Osteoblast (primary cell): ENCODE data around the gene RPRD1B. TPM values are rescaled to one million over a fixed set of nuclear protein-coding genes. Genes with fewer than 3 reads are reported as not detected.

Experiments
- DNase-seq: peaks from one replicate; pipeline ENCODE4 v3.0.0; 2011; ENCODE audit warnings: low spot score, mixed read lengths; ENCODE audit not compliant: insufficient read length; ENCODE audit errors: missing footprints
- H2AFZ ChIP-seq: 2 replicates; pipeline ENCODE4 v1.6.0; 2011; ENCODE audit warnings: mild to moderate bottlenecking, low read length
- H3K27ac ChIP-seq: 2 replicates; pipeline ENCODE4 v1.5.1; 2011; ENCODE audit warnings: mild to moderate bottlenecking, low read depth, low read length, moderate library complexity
- H3K27me3 ChIP-seq: 2 replicates; pipeline ENCODE4 v1.6.0; 2012; ENCODE audit warnings: mild to moderate bottlenecking, control low read depth, inconsistent platforms, low read length, moderate library complexity; ENCODE audit not compliant: insufficient read depth
- H3K36me3 ChIP-seq: 2 replicates; pipeline ENCODE4 v1.5.1; 2011; ENCODE audit warnings: mild to moderate bottlenecking, low read length, control low read depth, moderate library complexity; ENCODE audit not compliant: insufficient read depth
- H3K4me1 ChIP-seq: 2 replicates; pipeline ENCODE4 v1.5.1; 2011; ENCODE audit warnings: mild to moderate bottlenecking, low read length, control low read depth, moderate library complexity; ENCODE audit not compliant: insufficient read depth
- H3K4me2 ChIP-seq: 2 replicates; pipeline ENCODE4 v1.6.0; 2011; ENCODE audit warnings: mild to moderate bottlenecking, low read length; ENCODE audit not compliant: insufficient read depth
- H3K4me3 ChIP-seq: fragments of 200-600 bp; sonication (generic); 3 replicates; pipeline ENCODE4 v1.5.1; 2012; ENCODE audit warnings: mild to moderate bottlenecking, low read length, inconsistent platforms; ENCODE audit not compliant: insufficient read depth
- H3K79me2 ChIP-seq: 2 replicates; pipeline ENCODE4 v1.6.0; 2012; ENCODE audit warnings: mild to moderate bottlenecking, low read length, control low read depth, inconsistent platforms; ENCODE audit not compliant: insufficient read depth
- H3K9me3 ChIP-seq: 2 replicates; pipeline ENCODE4 v1.5.1; 2011; ENCODE audit warnings: low read depth, low read length, control low read depth
- H4K20me1 ChIP-seq: 2 replicates; pipeline ENCODE4 v1.6.0; 2012; ENCODE audit warnings: mild to moderate bottlenecking, low read length, control low read depth; ENCODE audit not compliant: insufficient read depth
- CTCF ChIP-seq: IDR thresholded peaks from 2 replicates; pipeline ENCODE4 v1.5.1; 2011; ENCODE audit warnings: mild to moderate bottlenecking, low read depth, low read length, moderate library complexity; ENCODE audit errors: extremely low read depth
- small RNA-seq: library from RNA; depleted of rRNA; stranded (forward); fragments of <200 nt; gene quantifications from one replicate; pipeline ENCODE3, GENCODE V24; 2012
- total RNA-seq: library from RNA; depleted of rRNA; stranded (reverse); fragments of >200 nt; gene quantifications from 2 replicates; pipeline ENCODE4 v1.2.3, GENCODE V29; 2012

RPRD1B gene
- total RNA-seq, 1 donor, result 29.3 TPM

DNA sequence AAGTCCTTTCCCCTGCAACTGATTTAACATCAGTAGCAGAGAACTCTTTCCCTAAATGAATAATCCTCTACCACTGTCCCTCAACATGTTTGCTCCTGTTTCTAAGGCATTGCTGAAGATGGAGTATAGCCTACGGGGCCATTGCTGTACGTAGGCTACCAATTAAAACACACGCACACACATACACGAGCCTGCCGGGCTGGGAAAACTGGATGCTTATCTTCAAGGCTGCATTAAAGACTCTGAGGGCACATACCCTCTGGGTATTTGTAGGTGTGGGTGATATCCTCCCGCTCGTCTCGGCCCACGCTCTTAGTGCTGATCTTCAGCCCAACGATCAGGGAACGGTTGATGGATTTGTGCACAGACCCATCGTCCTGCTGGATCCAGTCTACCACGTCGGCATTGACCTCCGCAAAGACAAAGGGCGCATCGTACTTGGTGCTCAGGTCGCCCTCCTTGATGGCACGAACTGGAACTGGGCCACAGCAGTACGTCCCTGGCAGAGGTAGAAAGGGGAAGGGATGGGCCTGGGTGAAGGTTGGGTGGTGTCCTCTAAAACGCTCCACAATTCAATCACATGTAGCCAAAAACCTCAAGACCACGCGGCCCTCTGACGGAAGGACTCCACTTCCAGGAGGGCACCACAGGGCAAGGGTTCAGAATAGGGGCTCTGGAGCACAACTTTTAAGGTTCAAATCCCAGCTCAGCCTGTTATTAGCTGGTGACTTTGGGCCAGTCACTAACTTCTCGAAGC is 105.8 kb downstream of the RPRD1B start:
- Histone ChIP-seq H3K79me2 (no peaks in the 10 kb centered on the region), H3K4me1 (peaks cover 30% of the 10 kb centered on the region), H3K27me3 (no peaks in the 10 kb centered on the region), H3K9me3 (no peaks in the 10 kb centered on the region), H3K27ac (no peak overlapping the region), H3K36me3 (peaks cover 92% of the 10 kb centered on the region), H4K20me1 (peaks cover 7% of the 10 kb centered on the region), H2AFZ (no peak overlapping the region), H3K4me2 (no peak overlapping the region), H3K4me3 (no peak overlapping the region)
- DNase-seq, result no peak
- TF ChIP-seq CTCF, result no peak

- H3K27me3 ChIP-seq, result no peaks in the 10 kb centered on the region
- no peak for TF ChIP-seq CTCF
- no peak overlapping the region for H3K4me3 ChIP-seq
- no peak overlapping the region for H3K27ac ChIP-seq
- no peak overlapping the region for H2AFZ ChIP-seq
- no peaks in the 10 kb centered on the region for H3K79me2 ChIP-seq
- DNase-seq, result no peak
- H3K4me2 ChIP-seq, result no peak overlapping the region
- peaks cover 30% of the 10 kb centered on the region for H3K4me1 ChIP-seq
- H3K36me3 ChIP-seq, result peaks cover 91% of the 10 kb centered on the region
- H4K20me1 ChIP-seq, result peaks cover 5% of the 10 kb centered on the region
- no peaks in the 10 kb centered on the region for H3K9me3 ChIP-seq
Measured at GRCh38 chr20:38139977-38140753, 106.6 kb downstream of the RPRD1B start.

- Histone ChIP-seq H2AFZ (no peak overlapping the region), H4K20me1 (peaks cover 3% of the 10 kb centered on the region), H3K4me1 (peaks cover 27% of the 10 kb centered on the region), H3K79me2 (no peaks in the 10 kb centered on the region), H3K27ac (peak overlapping the region; percentile 4), H3K27me3 (no peaks in the 10 kb centered on the region), H3K4me3 (no peak overlapping the region), H3K4me2 (no peak overlapping the region), H3K9me3 (no peaks in the 10 kb centered on the region), H3K36me3 (peaks cover 91% of the 10 kb centered on the region)
- TF ChIP-seq CTCF, result no peak
- DNase-seq, result no peak
Measured at GRCh38 chr20:38141204-38141888, 107.8 kb downstream of the RPRD1B start.

Small RNA genes lying within 50 kb of the gene (small RNA-seq; reads per million reads assigned to genes)
- not detected for gene RN7SL237P

Other genes with a start within 250 kb of the RPRD1B start
- gene VSTM2L, start 130.6 kb upstream of the RPRD1B start, total RNA-seq, result 2.5 and 2.9 TPM in 2 replicates
- 14.4 and 14.8 TPM in 2 replicates for gene TTI1, start 290 bp upstream of the RPRD1B start, total RNA-seq
- 78.2 and 137 TPM in 2 replicates for gene TGM2, start 131.5 kb downstream of the RPRD1B start, total RNA-seq
- 2.5 and 2.7 TPM in 2 replicates for gene KIAA1755, start 227.0 kb downstream of the RPRD1B start, total RNA-seq